Effector memory CD8-positive, alpha-beta T cell (primary cell): Measurements from ENCODE around the gene ZFYVE19.

Source experiments
- ATAC-seq: fragments of 150-1000 bp; cut with Tn5 transposase; replicated peaks from 2 replicates; pipeline ENCODE4 v1.10.0; 2021; ENCODE audit warnings: mild to moderate bottlenecking, moderate library complexity
- DNase-seq, 3 experiments: peaks; one replicate each; pipeline ENCODE4 v3.0.0; 2021
- H3K27ac Mint-ChIP-seq, 2 donors: one replicate each; pipeline ENCODE4 v1.8.0; 2022; ENCODE audit warnings: mild to moderate bottlenecking in 2 of 2, mixed read lengths in 2 of 2, moderate library complexity in 2 of 2
- H3K27me3 Mint-ChIP-seq, 2 donors: one replicate each; pipeline ENCODE4 v1.8.0; 2022; ENCODE audit warnings: mixed read lengths in 2 of 2
- H3K36me3 Mint-ChIP-seq: one replicate; pipeline ENCODE4 v1.8.0; 2022; ENCODE audit warnings: mild to moderate bottlenecking, moderate library complexity, mixed read lengths; ENCODE audit not compliant: insufficient read depth
- H3K4me1 Mint-ChIP-seq, 2 donors: one replicate each; pipeline ENCODE4 v1.8.0; 2022; ENCODE audit warnings: low read depth in 2 of 2, mixed read lengths in 2 of 2
- H3K4me3 Mint-ChIP-seq, 2 donors: one replicate each; pipeline ENCODE4 v1.8.0; 2022; ENCODE audit warnings: mild to moderate bottlenecking in 2 of 2, mixed read lengths in 2 of 2, moderate library complexity in 2 of 2
- H3K9me3 Mint-ChIP-seq, 2 donors: one replicate each; pipeline ENCODE4 v1.8.0; 2022; ENCODE audit warnings: mixed read lengths in 2 of 2

ZFYVE19 gene

DNA sequence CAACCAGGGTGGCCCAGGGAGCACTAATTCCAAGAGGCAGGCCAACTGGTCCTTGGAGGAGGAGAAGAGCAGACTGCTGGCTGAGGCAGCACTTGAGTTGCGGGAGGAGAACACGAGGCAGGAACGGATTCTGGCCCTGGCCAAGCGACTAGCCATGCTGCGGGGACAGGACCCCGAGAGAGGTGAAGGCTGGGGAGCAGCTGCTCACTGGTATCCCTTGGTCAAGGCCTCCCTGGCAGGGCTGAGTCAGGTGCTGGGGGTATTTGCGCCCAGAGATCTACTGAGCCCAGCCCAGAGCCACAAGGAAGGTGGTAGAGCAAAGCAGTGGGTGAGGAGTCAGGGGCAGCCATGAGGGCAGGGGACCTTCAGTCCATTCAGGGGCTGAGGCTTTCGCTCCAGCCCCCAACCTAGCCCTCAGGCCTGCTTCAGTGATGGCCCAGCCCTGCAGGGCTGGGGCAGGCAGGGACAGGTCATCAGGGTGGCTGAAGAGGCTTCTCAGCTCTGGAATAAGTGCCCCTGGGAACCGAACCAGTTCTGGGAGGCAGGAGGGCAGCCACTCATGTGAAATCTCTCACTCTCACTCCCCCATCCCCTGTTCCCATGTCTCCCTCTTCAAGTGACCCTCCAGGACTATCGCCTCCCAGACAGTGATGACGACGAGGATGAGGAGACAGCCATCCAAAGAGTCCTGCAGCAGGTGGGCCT lies 6.0 kb downstream of the ZFYVE19 start:
- Mint-ChIP-seq H3K9me3 (no peaks in the 10 kb centered on the region), H3K4me1 (peaks cover 4 to 8% of the 10 kb centered on the region in 2 donors), H3K4me3 (no peak overlapping the region), H3K27ac (no peak overlapping the region), H3K27me3 (no peaks in the 10 kb centered on the region), H3K36me3 (peaks cover 7% of the 10 kb centered on the region)
- ATAC-seq (no peak), DNase-seq (no peak)

DNA sequence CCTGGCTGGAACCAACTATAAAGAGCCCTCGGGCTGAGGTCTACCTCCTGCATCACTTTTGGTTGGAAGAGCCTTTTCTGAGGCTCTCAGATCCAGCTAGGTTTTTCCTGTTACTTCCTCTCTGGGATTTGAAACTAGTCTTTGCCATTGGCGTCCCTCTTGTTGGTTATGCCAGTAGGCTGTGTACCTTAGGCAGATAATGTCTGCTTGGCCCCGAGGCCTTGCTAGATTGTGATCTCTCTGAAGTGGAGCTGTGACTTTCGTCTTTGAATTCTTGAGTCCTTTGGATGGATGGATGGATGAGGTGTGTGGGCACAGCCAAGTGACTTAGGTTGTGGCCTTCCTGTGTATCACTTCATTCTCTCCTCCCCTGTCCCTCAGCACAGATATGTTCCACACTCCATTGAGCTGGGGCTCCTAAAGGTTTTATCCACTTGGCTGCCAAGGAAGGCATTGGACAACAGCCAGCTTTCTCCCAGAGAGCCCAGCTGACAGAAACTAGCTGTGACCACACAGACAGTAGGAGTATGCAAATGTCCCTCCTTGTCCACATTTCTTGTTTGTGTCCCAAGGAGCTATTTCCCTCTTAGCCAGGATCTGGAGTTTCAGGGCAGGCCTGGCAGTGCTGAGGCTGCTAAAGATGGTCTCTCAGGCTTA lies 8.3 kb downstream of the ZFYVE19 start:
- no peaks in the 10 kb centered on the region for H3K9me3 Mint-ChIP-seq
- DNase-seq (no peak), ATAC-seq (no peak)
- no peaks in the 10 kb centered on the region for H3K27me3 Mint-ChIP-seq
- no peak overlapping the region for H3K27ac Mint-ChIP-seq
- H3K4me1 Mint-ChIP-seq, result no peaks in the 10 kb centered on the region
- peaks cover 4% of the 10 kb centered on the region for H3K36me3 Mint-ChIP-seq
- H3K4me3 Mint-ChIP-seq, result no peak overlapping the region

DNA sequence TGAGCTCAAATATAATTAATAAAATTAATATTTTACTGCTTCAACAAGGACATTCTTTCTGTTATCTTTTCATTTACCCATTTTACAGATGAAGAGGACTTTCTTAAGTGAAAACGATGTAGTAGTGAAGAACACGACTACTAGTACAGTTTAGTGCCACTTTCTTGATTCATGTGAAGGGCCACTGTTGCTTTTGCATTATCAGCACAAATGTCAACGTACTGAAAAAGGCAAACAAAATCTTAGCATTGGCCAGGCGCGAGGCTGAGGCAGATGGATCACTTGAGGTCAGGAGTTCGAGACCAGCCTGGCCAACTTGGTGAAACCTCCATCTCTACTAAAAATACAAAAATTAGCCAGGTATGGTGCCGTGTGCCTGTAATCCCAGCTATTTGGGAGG lies 12.2 kb downstream of the ZFYVE19 start:
- Mint-ChIP-seq H3K36me3 (no peaks in the 10 kb centered on the region), H3K4me1 (no peaks in the 10 kb centered on the region), H3K27me3 (peaks cover 0 to under 1% of the 10 kb centered on the region in 2 donors), H3K27ac (no peak overlapping the region), H3K9me3 (no peaks in the 10 kb centered on the region), H3K4me3 (no peak overlapping the region)
- DNase-seq (no peak), ATAC-seq (no peak)

DNA sequence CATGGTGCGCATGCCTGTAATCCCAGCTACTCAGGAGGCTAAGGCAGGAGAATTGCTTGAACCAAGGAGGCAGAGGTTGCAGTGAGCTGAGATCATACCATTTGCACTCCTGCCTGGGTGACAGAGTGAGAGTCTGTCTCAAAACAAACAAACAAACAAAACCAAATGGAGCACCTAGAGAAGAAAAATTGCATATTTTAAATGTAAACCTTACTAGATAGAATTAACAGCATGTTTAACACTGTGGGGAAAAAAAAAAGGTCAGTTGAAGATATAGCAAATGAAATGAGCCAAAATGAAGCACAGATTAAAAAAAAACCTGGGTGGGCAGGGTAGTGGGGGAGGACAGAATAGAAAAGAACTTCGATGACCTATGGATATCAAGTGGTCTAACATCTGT lies 14.3 kb downstream of the ZFYVE19 start:
- ATAC-seq, result no peak
- no peaks in the 10 kb centered on the region for H3K9me3 Mint-ChIP-seq
- no peak overlapping the region for H3K4me3 Mint-ChIP-seq

DNA sequence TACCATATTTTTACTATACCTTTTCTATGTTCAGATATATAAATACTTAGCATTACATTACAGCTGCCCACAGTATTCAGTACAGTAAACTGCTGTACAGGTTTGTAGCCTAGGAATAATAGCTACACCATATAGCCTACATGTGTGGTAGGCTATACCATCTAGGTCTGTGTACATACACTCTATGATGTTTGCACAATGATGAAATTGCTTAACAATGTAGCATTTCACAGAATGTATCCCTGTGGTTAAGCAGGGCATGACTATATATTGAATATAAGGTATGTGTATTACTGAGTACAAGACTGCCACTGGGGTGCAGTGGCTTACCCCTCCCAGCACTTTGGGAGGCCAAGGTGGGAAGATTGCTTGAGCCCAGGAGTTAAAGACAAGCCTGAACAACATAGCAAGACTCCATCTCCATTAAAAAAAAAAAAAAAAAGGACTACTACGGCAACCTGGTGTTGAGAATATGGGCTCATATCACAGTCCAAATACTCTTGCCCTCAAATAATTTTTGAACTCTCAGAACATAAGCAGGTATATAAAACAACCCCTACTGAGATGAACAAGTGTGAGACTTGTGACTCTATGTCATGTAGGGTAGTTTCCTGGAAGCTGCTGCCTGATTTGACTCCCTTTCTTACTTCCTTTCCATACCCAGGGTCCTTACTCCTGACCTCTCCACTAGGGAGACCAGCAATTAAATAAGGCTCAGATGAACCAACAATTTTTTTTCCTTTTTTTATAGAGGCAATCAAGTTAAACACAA lies 16.9 kb downstream of the ZFYVE19 start:
- ATAC-seq (no peak), DNase-seq (no peak)
- Mint-ChIP-seq H3K4me1 (no peaks in the 10 kb centered on the region), H3K27me3 (peaks cover 8 to 19% of the 10 kb centered on the region in 2 donors), H3K9me3 (no peaks in the 10 kb centered on the region), H3K4me3 (no peak overlapping the region), H3K27ac (no peak overlapping the region), H3K36me3 (no peaks in the 10 kb centered on the region)

More for the DNA sequence above, 14.3 kb downstream of the ZFYVE19 start:
- Mint-ChIP-seq H3K4me1 (no peaks in the 10 kb centered on the region), H3K27me3 (peaks cover 0 to 19% of the 10 kb centered on the region in 2 donors), H3K36me3 (no peaks in the 10 kb centered on the region), H3K27ac (peak overlapping the region in 1 of 2 donors; percentile 23)
- no peak for DNase-seq

DNA sequence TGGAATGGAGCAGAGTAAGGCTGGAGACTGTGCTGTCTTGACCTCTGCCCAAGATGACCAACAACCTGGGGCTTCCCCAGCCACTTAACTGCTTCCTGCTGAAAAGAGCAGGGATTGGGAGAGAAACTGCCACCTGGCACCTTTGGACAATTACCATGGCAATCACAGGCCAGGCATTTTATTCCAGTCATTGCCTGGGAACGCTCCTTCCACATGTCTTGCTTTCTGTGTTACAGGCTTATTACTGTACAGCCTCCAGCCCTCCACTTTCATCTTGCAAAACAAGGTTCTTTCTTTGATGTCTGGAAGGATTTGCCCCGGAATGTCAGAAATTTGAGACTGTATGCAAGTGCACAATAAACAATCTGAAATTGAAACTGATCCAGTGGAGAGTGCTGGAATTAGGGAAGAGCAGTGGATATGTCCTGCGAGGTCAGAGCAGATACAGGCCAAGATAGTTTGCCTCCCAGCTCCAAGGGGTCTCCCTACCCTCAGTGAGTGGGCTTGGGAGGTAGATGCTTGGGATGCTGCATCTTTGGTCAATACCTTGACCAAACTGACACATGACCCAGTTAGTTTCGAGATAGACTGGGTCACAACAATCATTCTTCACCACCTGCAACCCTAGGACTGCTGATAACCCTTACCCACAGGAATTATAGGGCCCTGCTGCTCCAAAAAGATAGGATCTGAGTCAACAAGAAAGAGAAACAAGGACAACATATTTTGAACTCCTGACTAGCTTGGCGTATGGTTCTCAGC lies 19.0 kb downstream of the ZFYVE19 start:
- Mint-ChIP-seq H3K9me3 (no peaks in the 10 kb centered on the region), H3K4me3 (no peak overlapping the region), H3K4me1 (no peaks in the 10 kb centered on the region), H3K36me3 (no peaks in the 10 kb centered on the region), H3K27me3 (peaks cover 8 to 19% of the 10 kb centered on the region in 2 donors), H3K27ac (no peak overlapping the region)
- ATAC-seq (no peak), DNase-seq (no peak)

DNA sequence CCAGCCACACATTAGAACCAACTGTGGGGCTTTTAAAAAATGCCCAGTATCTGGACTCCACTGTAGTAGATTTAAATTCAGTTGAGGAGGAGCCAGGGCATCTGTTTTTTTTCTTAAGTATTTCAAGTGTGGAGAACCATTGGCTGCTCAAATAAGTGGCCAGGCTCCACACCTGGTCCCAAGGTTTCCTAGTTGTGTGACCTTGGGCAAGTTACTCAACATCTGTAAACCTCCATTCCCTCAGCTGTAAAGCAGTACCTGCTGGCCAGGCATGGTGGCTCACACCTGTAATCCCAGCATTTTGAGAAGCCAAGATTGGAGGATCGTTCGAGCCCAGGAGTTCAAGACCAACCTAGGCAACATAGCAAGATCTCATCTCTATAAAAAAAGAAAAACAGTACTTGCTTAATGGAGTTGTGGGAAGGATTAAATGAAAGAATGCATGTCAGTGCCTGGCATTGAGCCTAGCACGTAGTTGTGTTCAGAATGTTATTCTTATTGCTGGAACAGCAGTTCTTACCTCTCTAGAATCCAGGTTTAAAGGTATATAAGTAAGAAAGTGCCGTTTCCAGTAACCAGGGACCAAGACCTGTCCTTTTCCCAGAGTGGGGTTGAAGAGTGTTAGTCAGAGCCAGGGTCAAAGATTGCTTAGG lies 19.7 kb downstream of the ZFYVE19 start:
- DNase-seq, result no peak
- Mint-ChIP-seq H3K9me3 (no peaks in the 10 kb centered on the region), H3K4me3 (no peak overlapping the region), H3K4me1 (no peaks in the 10 kb centered on the region), H3K36me3 (no peaks in the 10 kb centered on the region), H3K27me3 (peaks cover 8 to 19% of the 10 kb centered on the region in 2 donors), H3K27ac (no peak overlapping the region)
- no peak for ATAC-seq

DNA sequence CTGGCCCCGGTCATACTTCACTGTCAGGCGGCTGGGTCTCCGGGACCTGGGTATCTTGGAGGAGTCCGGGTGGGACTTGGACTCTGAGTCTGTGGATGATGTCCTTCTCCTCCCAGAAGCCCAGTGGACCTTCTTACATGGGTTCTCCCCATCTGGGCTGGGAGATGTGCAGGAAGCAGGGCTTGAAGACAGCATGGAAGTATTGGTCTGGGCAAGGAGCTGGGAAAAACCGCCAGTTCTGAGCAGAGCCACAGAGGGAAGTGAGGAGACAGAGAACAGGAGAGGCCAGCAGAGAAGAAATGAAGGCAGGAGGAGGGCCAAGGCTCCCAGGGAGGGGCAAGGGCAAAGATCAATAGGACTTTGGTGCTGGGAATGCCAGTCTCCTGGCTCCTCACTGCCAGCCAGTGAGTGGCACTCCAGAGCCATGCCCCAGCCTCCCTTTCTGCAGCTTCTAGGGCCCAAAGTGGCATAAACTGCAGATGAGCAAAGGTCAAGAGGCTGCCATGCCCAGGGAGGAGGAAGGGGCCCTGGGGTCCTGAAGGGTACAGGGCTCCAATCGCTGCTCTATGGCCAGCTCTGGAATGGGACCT lies 21.7 kb downstream of the ZFYVE19 start, which contains the start of gene PPP1R14D:
PPP1R14D (minus strand) TSS at position 262 of the 590 bp plus-strand sequence; CDS start at position 195, 67 bp downstream.
- H3K4me3 Mint-ChIP-seq, result no peak within 1 kb of the TSS
- DNase-seq (no peak), ATAC-seq (no peak)
- no peaks in the 10 kb centered on the region for H3K36me3 Mint-ChIP-seq
- H3K4me1 Mint-ChIP-seq, result no peaks in the 10 kb centered on the region
- no peaks in the 10 kb centered on the region for H3K9me3 Mint-ChIP-seq
- peaks cover 8 to 19% of the 10 kb centered on the region in 2 donors for H3K27me3 Mint-ChIP-seq
- H3K27ac Mint-ChIP-seq, result no peak within 1 kb of the TSS

DNA sequence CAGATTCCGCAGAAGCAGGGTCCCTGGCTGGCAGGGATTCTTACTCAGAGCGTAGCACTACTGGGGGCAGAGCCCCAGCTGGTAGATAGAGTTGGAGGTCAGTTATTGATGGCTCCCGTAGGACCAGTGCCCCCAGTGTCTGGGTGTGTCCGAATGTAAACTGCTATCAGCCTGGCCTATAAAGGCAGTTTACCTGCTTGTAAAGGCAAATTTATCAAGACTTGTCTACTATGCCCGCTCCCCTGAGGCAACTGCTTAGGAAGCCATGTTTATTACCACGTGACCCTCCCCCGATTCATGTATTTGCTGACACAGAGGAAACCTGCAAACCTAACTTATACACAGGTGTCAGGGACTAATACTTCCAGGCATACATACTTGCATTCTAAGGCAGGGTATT lies 22.2 kb downstream of the ZFYVE19 start:
- H3K4me3 Mint-ChIP-seq, result no peak overlapping the region
- peaks cover 8 to 17% of the 10 kb centered on the region in 2 donors for H3K27me3 Mint-ChIP-seq
- ATAC-seq, result no peak
- no peak overlapping the region for H3K27ac Mint-ChIP-seq
- no peaks in the 10 kb centered on the region for H3K4me1 Mint-ChIP-seq
- no peak for DNase-seq
- H3K9me3 Mint-ChIP-seq, result no peaks in the 10 kb centered on the region
- H3K36me3 Mint-ChIP-seq, result no peaks in the 10 kb centered on the region

DNA sequence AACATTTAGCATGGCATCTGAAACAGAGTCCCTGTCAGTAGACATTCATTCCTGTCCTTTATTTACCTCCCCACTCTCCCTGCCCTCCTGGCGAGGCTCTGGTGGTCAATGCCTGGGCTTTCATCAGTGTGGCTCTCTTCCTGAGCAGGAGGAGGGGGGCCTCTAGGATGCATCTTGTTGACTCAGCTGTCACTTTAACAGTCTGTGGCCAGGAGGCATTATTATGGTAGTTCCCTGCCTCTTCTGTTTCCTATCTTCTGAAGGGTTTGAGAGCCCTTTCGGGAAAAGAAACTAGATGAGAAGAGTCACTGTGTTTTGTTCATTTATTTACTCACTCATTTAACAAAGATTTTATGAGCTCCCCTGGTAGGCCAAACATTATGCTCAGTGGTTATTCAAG lies 24.0 kb downstream of the ZFYVE19 start:
- Mint-ChIP-seq H3K36me3 (no peaks in the 10 kb centered on the region), H3K27ac (no peak overlapping the region), H3K4me3 (no peak overlapping the region)

DNA sequence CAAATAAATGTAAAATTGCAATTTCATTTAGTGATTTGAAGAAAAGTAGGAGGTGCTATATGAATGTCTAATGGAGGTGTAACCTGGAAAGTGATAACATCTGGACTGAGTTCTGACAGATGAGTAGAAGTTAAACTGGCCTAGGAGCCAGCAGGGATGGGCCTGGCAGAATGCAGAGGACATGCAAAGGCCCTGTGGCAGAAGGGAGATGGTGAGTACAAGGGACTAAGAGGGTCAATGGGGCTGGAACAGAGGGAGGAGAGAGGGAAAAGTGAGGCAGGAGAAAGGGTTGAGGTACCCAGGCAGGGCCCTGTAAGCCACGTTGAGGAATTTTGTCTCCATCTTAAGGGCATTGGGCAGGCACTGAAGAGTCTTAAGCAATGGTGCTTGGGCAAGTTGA lies 25.0 kb downstream of the ZFYVE19 start:
- Mint-ChIP-seq H3K4me3 (no peak overlapping the region), H3K27ac (no peak overlapping the region), H3K4me1 (no peaks in the 10 kb centered on the region), H3K27me3 (peaks cover 0 to 8% of the 10 kb centered on the region in 2 donors), H3K9me3 (no peaks in the 10 kb centered on the region), H3K36me3 (no peaks in the 10 kb centered on the region)
- ATAC-seq, result no peak
- no peak for DNase-seq

More for the DNA sequence above, 24.0 kb downstream of the ZFYVE19 start:
- H3K4me1 Mint-ChIP-seq, result no peaks in the 10 kb centered on the region
- peaks cover 0 to 8% of the 10 kb centered on the region in 2 donors for H3K27me3 Mint-ChIP-seq
- H3K9me3 Mint-ChIP-seq, result no peaks in the 10 kb centered on the region
- DNase-seq (no peak), ATAC-seq (no peak)

DNA sequence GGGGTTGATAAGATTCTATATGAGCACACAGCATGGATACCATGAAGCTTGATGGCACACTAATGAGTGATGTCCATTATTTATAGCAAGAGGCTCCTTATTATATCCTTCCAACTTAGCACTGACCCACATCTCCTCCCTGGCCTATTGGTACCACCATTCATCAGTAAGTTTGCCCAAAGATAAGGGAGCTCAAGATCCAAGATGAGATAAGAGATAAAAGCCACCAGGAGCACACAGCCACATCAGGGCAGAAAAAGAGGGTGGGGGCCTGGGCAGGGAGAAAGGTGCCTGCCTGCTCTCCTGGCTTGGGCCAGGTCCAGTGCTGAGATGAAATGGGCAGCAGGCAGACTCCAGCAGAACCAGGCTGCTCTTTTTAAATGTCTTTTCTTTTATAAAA lies 26.0 kb downstream of the ZFYVE19 start:
- Mint-ChIP-seq H3K36me3 (no peaks in the 10 kb centered on the region), H3K9me3 (no peaks in the 10 kb centered on the region), H3K4me1 (no peaks in the 10 kb centered on the region), H3K27me3 (peaks cover 0 to 8% of the 10 kb centered on the region in 2 donors), H3K4me3 (no peak overlapping the region), H3K27ac (no peak overlapping the region)
- ATAC-seq (no peak), DNase-seq (no peak)
